Bronchial epithelial cell (primary cell): ENCODE measurements around the gene AHI1. TPM values are rescaled to one million over a fixed set of nuclear protein-coding genes. Genes with fewer than 3 reads are reported as not detected.
A peak's percentile ranks its signal among the peaks of the same experiment; 100 is the strongest.

Source experiments
- DNase-seq: peaks from one replicate; pipeline ENCODE4 v3.0.0-alpha.2; 2010; ENCODE audit warnings: low read depth
- FAIRE-seq: peaks from 2 replicates; lab custom pipeline; 2011; peaks lifted over from hg19 to GRCh38; lab: Jason Lieb, UNC
- H3K27me3 ChIP-seq: 2 replicates; pipeline ENCODE4 v1.5.1; 2011; ENCODE audit warnings: low read length; ENCODE audit not compliant: control insufficient read depth, insufficient read depth
- H3K36me3 ChIP-seq: 2 replicates; pipeline ENCODE4 v1.5.1; 2011; ENCODE audit warnings: low read length; ENCODE audit not compliant: control insufficient read depth, insufficient read depth
- H3K4me3 ChIP-seq: 2 replicates; pipeline ENCODE4 v1.5.1; 2011; ENCODE audit warnings: mild to moderate bottlenecking, low read depth, low read length, control low read depth
- total RNA-seq: library from RNA; depleted of rRNA; stranded (reverse); fragments of >200 nt; gene quantifications from 2 replicates; pipeline ENCODE4 v1.2.1, GENCODE V29; 2014
- TF ChIP-seq, protein P1 (sequence below): IDR thresholded peaks from 2 replicates; pipeline ENCODE4 v1.5.1; 2011; ENCODE audit warnings: mild to moderate bottlenecking, moderate library complexity, low read length, control low read depth, inconsistent platforms; ENCODE audit not compliant: insufficient read depth, severe bottlenecking

Gene AHI1
- total RNA-seq, 1 donor from 2014 or later = 5.5 TPM

DNA sequence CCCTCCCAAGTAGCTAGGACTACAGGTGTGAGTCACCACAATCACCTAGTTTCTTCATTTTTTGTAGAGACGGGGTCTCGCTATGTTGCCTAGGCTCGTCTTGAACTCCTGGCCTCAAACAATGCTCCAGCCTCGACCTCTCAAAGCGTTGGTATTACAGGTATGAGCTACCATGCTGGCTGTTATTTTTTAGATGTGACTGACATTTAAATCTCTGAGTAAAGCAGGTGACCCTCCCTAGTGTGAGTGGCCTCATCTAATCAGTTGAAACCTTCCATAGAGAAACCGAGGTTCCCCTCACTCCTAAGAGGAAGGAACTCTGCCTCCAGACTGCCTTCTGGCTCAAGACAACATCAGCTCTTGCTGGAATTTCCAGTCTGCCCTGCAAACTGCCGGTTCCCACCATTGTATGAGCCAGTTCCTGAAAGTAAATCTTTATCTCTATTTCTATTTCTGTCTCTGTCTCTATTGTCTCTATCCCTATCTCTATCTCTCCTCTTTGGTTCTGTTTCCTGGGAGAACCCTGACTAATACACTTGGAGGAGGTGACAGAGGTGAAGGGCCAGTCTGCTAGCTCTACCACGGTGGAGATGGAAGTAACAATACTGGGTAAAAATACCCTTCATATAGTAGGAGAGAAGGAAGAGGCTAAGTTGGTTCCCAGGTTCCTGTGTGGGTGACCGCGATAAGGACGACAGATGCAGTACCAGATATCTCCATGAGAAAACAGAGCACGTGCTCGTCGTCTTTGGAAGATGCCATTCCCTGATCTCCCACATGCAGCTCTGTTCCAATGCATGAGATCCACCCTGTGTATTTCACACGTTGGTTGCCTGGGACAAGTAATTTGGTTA is 235.4 kb downstream of the AHI1 start:
- no peaks in the 10 kb centered on the region for H3K36me3 ChIP-seq
- FAIRE-seq = no peak
- no peak for DNase-seq
- no peaks in the 10 kb centered on the region for H3K27me3 ChIP-seq
- TF ChIP-seq, protein P1, sequence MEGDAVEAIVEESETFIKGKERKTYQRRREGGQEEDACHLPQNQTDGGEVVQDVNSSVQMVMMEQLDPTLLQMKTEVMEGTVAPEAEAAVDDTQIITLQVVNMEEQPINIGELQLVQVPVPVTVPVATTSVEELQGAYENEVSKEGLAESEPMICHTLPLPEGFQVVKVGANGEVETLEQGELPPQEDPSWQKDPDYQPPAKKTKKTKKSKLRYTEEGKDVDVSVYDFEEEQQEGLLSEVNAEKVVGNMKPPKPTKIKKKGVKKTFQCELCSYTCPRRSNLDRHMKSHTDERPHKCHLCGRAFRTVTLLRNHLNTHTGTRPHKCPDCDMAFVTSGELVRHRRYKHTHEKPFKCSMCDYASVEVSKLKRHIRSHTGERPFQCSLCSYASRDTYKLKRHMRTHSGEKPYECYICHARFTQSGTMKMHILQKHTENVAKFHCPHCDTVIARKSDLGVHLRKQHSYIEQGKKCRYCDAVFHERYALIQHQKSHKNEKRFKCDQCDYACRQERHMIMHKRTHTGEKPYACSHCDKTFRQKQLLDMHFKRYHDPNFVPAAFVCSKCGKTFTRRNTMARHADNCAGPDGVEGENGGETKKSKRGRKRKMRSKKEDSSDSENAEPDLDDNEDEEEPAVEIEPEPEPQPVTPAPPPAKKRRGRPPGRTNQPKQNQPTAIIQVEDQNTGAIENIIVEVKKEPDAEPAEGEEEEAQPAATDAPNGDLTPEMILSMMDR = no peak
- no peak overlapping the region for H3K4me3 ChIP-seq

DNA sequence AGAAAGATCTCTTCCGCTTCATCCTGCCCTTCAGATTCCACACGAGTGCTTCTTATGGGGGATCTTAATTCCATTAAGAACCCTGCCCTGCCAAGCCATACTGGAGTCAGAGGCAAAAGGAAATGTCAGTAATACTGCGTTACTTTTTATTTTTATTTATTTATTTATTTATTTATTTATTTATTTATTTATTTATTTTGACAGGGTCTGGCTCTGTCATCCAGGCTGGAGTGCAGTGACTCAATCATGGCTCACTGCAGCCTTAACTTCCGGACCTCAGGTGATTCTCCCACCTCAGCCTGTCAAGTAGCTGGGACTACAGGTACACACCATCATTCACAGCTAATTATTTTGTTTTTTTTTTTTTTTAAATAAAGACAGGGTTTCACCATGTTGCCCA is 236.9 kb downstream of the AHI1 start:
- FAIRE-seq (no peak), DNase-seq (peak; percentile 10)
- H3K27me3 ChIP-seq = no peaks in the 10 kb centered on the region
- no peaks in the 10 kb centered on the region for H3K36me3 ChIP-seq
- H3K4me3 ChIP-seq = no peak overlapping the region
- TF ChIP-seq, protein P1 = no peak

DNA sequence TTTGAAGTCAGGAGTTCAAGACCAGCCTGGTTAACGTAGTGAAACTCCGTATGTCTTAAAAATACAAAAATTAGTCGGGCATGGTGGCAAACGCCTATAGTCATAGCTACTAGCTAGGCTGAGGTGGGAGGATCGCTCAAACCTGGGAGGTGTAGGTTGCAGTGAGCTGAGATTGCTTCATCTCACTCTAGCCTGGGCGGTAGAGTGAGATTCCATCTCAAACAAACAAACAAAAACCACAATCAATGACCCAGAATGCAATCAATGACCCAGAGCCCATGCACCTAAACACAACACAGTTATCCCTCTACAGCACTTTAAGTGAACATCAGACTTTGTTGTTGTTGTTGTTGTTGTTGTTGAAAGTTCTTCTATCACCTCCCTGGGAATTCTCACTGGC is 238.6 kb downstream of the AHI1 start:
- Histone ChIP-seq H3K4me3 (no peak overlapping the region), H3K27me3 (no peaks in the 10 kb centered on the region), H3K36me3 (no peaks in the 10 kb centered on the region)
- TF ChIP-seq, protein P1 = no peak
- peak; percentile 39 for DNase-seq
- FAIRE-seq = peak; percentile 23

DNA sequence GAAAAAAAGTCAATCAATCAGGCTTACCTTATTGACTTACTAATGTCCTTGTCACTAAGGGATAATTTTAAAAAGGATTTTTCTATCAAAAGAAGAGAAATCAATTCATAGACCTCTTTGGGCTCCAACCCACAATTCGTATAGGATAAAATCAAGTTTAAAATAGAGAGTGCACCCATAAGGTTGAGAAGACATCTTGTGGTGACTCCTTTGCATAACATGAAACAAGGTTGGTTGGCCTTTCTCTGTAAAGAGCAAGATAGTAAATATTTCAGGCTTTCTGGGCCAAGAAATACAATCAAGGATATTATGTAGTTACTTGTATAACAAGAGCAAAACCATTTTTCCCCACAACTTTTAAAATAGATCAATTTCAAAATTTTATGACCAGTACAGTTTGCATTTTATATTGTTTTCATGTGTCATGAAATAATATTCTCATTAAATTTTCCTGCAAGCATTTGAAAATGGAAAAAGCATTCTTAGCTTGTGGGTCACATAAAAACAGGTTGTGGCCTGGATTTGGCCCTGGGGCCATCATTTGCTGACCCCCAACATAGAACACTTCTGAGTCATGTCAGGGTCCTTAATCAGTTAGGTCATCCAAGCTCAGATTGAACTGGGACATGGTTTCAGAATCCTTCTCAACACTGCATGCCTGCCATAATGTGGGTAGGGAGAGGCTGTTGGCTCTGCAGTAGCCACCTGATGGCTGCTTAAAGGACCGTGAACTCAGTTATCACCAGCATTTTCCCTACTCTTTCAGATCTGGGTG is 239.7 kb downstream of the AHI1 start:
- Histone ChIP-seq H3K36me3 (no peaks in the 10 kb centered on the region), H3K27me3 (no peaks in the 10 kb centered on the region), H3K4me3 (no peak overlapping the region)
- TF ChIP-seq, protein P1 = no peak
- FAIRE-seq (no peak), DNase-seq (no peak)

DNA sequence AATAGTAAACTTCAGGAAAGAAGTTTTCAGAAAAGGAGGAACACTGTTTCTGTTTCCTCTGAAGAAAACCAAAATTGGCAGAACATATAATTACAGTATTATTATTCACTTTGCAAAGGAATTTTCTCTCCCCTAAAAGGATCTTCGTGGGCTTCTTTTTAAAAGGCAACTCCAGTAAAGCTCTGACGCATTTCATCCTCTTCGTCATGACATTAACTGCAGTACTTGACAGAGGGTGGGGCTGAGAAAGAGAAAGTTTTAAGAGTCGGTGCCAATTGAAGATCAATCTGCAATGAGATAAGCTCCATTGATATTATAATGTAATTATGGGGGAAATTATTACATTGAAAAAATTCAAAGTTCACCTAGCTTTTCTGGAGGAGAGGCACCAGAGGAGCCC is 240.7 kb downstream of the AHI1 start:
- no peak for DNase-seq
- no peak for FAIRE-seq
- Histone ChIP-seq H3K36me3 (no peaks in the 10 kb centered on the region), H3K4me3 (no peak overlapping the region), H3K27me3 (no peaks in the 10 kb centered on the region)
- TF ChIP-seq, protein P1 = no peak
